GM19035 (cell line): ENCODE results near the gene FRMD6.

Experiments used
- ATAC-seq: cut with Tn5 transposase; IDR thresholded peaks from one replicate; pipeline ENCODE4 v1.9.1; 2021; ENCODE audit not compliant: unreplicated experiment

Gene FRMD6

GRCh38 chr14:51651388-51652167 lies at the start of gene FRMD6:
Gene FRMD6 (plus strand): TSS chr14:51651910. CDS start chr14:51689837, 37,927 bp downstream.
- peak; percentile 69 for ATAC-seq

DNA sequence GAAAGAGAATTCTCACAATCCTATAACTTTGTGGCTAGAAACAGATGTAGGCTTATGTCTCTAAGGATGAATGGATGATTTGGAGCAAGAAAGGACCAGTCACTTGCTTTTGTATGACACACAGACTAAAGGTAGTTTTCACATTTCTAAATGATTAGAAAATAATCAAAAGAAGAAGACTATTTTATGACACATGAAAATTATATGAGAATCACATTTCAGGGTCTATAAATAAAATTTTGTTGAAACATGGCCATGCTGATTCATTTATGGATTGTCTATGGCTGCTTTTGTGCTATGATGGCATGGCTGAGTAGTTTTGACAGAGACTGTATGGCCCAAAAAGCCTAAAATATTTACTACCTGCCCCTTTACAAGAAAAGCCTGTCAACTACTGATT lies 49.4 kb upstream of the FRMD6 start:
- ATAC-seq, result no peak

DNA sequence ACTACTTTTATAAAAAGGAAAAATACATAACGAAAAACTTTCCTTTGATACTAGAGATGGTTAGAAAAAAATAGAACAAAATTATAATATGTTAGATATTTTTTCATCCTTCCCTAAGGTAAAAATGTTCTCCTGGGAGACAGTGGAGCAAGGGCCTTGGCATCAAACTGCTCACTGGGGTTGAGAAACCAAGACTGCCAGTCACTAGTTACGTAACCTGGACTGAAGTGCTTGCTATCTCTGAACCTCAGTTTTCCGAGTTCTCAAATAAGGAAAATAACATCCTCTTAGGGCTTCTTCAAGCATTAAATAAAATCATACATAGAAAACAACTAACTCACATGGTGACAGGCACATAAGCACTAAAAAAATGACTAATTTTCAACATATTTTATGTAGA lies 48.2 kb upstream of the FRMD6 start:
- no peak for ATAC-seq

GRCh38 chr14:51604073-51604472 lies 47.6 kb upstream of the FRMD6 start:
- ATAC-seq, result no peak

- no peak for ATAC-seq
Observed at GRCh38 chr14:51605575-51605974, 46.1 kb upstream of the FRMD6 start.

- ATAC-seq, result no peak
Observed at GRCh38 chr14:51607711-51608110, 44.0 kb upstream of the FRMD6 start.

DNA sequence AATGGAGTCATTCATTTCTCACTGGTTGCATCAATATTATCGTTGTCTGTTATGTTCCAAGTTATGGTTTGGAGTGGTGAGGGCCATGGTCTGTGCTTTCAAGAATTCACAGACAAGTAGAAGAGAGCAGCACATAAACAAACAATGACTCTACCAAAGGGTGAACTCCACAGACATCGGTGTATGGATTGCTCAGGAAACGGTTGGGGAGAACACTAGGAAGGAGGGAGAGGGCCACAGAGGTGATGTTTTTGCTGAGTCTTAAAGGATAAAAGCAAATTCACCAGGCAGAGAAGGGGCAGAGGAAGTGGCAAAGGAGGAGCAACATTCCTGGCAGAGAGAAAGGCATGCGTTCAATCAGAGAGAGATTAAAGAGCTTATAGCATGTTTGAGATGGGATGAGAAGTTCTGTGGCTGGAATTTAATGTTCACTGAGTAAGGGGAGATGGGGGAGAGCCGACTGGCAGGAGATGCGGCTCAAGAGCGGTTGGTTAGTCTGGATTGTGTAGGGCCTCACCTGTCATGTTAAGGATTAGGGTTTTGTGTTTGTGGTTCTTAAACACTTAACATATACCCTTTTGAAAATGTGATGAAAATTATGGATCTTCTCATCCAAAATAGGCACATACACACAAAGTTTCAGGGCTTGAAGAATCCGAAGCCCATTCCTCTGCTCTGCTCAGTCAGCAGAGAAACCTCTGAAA lies 42.3 kb upstream of the FRMD6 start:
- no peak for ATAC-seq

- ATAC-seq, result peak; percentile 92
Observed at GRCh38 chr14:51609955-51610283, 41.8 kb upstream of the FRMD6 start.

DNA sequence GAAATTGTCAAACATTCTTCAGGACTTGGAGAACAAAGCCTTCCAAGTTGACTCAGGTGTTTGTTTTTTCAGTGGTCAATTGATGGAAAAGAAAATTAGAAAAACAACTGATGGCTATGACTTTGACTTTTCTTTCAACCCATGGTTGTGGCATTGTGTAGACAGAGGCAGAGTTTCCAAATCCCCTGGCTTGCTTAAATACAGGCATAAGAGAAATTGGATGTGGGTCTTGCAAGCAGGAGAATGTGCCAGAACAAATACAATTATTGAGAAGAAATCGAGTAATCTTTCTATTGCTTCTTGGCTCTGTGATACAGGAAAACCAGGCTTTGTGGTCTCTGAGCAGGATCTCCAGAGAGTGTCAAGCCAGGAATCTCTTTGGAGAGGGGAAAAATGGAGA lies 40.9 kb upstream of the FRMD6 start:
- ATAC-seq, result no peak

DNA sequence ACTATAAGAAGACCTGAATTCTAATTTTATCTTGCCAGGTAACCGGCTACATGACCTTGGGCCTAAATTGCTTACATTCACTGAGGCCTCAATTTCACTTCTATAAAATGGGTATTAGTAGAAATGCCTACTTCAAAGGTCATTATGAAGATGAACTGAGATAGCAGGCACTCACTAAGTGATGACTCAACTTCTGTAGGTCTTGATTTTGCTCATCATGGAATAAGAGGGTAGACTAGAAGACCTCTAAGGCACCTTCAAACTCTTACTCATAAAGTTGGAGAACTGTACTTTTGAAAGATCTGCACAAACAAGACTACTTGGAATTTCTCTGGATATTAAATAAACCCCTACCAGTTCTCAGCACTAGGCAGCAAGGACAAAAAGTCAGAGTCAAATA lies 39.3 kb upstream of the FRMD6 start:
- ATAC-seq, result no peak

- ATAC-seq, result no peak
Observed at GRCh38 chr14:51613416-51613815, 38.3 kb upstream of the FRMD6 start.

DNA sequence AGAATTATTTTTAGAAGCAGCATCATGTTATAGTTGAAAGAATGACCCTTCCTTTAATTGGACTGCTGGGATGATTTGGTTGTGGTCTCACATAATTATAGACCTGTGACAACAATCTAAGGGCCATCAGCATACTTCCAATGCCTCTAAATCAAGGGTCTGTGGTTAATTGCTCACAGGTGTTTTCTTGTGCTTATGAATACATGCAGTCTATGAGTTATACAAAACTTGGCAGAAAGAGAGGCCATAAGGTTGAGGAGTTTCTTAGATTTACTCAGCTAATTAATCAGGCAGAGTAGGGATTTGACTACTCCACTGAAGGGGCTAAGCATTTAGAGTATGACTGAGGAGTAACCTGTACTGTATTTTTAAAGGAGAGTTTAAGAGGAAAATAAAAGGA lies 37.0 kb upstream of the FRMD6 start:
- ATAC-seq, result no peak

- ATAC-seq, result no peak
Observed at GRCh38 chr14:51616256-51616655, 35.5 kb upstream of the FRMD6 start.

- ATAC-seq, result no peak
Observed at GRCh38 chr14:51616724-51617409, 34.8 kb upstream of the FRMD6 start.

DNA sequence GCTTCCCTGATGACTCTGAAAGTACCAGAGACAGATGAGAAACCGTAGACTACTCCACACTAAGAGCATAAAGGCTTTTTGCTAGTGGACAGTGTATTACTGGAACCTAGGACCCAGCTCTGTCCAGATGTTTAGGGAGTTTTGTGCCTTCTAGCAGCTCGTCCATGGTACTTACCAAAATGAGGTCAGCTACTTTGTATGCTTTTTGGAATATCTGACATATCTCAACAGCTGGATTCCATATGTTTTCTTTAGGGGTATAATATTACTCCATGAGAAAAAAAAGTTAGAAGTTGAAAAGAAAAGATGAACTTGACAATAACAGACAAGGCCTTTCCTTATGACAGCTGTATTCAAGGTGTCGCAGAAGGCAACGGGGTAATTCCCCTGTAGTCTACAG lies 32.1 kb upstream of the FRMD6 start:
- ATAC-seq, result no peak

DNA sequence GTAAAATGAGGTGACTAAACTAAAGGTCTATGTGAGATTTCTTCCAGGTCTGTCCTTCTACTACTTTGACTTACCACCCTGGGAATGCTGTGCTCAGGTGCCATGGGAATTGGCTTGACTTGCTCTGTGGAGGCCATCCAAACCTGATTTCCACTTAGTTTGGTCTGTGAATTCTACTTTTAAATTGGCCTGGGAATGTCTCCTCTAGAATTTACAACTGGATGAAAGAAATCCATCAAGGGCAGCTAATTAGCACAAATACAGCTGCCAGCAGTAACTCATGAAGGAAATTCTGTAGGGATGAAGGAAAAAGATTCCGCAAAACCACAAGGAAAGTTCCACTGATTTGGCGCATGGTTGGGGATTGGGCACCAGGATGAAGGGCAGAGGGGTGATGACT lies 31.7 kb upstream of the FRMD6 start:
- no peak for ATAC-seq

DNA sequence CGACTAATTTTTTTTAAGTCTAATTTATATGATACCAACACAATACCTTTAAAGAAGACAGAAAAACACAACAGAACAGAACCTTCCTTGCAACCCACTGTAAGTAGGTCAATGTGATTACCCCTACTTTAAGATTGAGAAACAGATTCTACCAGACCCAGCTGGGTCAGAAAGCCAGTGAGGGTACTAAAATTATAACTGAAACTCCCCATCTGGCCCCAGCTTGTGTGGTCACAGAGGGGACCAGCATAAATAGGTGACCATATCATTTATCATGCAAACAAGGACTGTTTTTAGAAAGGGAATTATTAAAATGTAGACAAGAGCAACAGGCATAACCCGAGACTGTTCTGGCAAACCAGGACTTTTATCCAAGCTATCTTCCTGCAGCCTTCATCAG lies 30.1 kb upstream of the FRMD6 start:
- peak; percentile 61 for ATAC-seq

GRCh38 chr14:51622376-51622775 lies 29.3 kb upstream of the FRMD6 start:
- no peak for ATAC-seq

- peak; percentile 37 for ATAC-seq
Observed at GRCh38 chr14:51624955-51625569, 26.6 kb upstream of the FRMD6 start.

GRCh38 chr14:51626185-51626584 lies 25.5 kb upstream of the FRMD6 start:
- no peak for ATAC-seq

- ATAC-seq, result no peak
Observed at GRCh38 chr14:51626788-51627187, 24.9 kb upstream of the FRMD6 start.

GRCh38 chr14:51627313-51627712 lies 24.4 kb upstream of the FRMD6 start:
- ATAC-seq, result no peak
